Adrenal gland (tissue), 5 donors: ENCODE data around the gene ETV6.

Experiments used
- POLR2A ChIP-seq, 2 donors: fragments of 450-650 bp; IDR thresholded peaks; one replicate each; pipeline ENCODE4 v1.6.1; 2017; ENCODE audit warnings: antibody characterized with exemption in 2 of 2, mild to moderate bottlenecking in 2 of 2, moderate library complexity in 1 of 2
- TF ChIP-seq, protein P1 (sequence below), 6 experiments: fragments of 450-650 bp in 4 of 6; fragments of 200-600 bp in 2 of 6; sonication (generic) in 1 of 6; IDR thresholded peaks; 1 replicate in 5 of 6; 2 replicates in 1 of 6; pipeline versions ENCODE4 v1.5.1 to v1.8.0; 2016 to 2021; ENCODE audit warnings: antibody characterized with exemption in 6 of 6, mild to moderate bottlenecking in 2 of 6, moderate library complexity in 1 of 6
- donor health status: DM: no; HTN: no; CAD: no.

DNA sequence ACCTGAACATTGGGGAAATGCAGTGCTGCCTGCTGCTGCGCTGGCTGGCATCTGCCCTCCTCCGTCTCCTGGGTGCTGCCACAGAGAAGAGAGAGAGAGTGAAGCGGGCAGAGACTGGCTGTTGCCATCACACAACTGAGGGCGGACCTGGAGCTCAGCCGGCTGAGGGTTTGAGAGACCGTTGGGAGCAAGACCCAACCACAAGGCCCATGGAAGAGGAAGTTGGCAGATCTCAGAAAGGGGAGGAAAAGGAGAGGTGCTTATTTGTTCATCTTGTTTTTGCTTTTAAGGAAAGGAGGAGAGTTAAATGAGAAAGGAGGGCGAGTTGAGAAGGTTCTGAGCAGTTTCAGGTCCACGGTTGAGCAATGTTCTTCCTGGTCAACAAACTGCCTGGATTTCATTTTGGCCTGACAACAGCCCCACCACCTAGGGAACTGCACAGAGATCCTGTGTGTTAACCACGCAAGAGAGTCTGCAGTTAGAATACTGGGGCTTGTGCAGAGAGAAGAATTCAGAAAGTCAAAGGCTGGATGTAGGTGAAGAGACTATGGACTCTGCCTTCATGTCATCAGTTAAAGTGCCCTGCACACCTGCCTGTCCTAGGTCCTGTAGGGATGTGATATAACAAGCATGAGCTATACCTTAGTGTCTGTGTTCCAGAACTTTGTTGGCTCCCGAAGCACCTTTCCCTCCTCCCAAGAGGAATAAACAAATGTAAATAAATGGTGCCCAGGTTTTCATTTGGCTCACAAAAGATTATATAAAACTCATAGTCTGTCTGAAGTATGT, 124.6 kb downstream of the ETV6 start:
- TF ChIP-seq, protein P1, sequence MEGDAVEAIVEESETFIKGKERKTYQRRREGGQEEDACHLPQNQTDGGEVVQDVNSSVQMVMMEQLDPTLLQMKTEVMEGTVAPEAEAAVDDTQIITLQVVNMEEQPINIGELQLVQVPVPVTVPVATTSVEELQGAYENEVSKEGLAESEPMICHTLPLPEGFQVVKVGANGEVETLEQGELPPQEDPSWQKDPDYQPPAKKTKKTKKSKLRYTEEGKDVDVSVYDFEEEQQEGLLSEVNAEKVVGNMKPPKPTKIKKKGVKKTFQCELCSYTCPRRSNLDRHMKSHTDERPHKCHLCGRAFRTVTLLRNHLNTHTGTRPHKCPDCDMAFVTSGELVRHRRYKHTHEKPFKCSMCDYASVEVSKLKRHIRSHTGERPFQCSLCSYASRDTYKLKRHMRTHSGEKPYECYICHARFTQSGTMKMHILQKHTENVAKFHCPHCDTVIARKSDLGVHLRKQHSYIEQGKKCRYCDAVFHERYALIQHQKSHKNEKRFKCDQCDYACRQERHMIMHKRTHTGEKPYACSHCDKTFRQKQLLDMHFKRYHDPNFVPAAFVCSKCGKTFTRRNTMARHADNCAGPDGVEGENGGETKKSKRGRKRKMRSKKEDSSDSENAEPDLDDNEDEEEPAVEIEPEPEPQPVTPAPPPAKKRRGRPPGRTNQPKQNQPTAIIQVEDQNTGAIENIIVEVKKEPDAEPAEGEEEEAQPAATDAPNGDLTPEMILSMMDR (IDR thresholded peaks at IDR 0.05), result no peak
- TF ChIP-seq POLR2A (IDR thresholded peaks at IDR 0.05), result no peak
